GM12874 (cell line): Measurements from ENCODE around the gene SPATA2.

Experiments
- TF ChIP-seq, protein P1 (sequence below): IDR thresholded peaks from 2 replicates; pipeline ENCODE4 v1.5.1; 2011; ENCODE audit warnings: low read depth, mild to moderate bottlenecking, control low read depth, low read length, moderate library complexity; ENCODE audit not compliant: insufficient read depth

Gene SPATA2

DNA sequence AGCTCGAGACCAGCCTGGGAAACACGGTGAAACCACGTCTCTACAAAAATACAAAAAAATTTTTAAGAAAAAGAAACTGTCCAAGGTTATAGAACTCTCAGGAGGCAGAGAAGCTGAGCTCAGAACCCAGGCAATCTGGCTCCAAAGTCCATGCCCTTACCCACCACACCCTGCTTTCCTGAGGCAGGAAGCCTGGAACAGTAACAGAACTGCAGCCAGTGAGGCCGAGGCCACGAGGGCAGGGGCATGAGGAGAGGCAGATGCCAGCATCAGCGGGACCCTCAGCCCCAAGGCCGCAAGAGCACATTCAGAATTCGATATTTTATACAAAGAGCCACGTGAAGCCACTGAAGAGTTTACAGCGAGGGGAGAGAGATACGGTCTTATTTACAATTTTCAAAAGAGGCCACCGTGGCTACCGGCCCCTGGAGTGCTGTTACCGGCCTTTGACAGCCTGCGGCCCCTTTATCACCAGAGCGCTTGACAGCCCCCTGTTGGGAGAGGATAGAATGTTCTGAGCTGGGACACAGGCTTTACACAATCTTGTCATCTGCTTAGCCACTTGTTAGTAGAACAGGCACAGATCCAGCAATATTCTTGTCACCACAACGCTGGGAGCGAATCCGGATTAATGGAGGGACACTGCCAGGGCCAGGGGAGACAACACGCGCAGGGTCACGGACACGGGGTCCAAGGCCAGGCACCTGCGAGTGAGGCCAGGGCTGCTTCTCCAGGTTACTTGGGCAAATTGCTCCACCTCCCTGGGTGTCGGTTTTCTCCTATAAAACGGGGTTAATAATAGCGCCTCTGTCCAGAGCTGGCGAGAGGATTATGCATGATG lies 5.6 kb downstream of the SPATA2 start:
- TF ChIP-seq, protein P1, sequence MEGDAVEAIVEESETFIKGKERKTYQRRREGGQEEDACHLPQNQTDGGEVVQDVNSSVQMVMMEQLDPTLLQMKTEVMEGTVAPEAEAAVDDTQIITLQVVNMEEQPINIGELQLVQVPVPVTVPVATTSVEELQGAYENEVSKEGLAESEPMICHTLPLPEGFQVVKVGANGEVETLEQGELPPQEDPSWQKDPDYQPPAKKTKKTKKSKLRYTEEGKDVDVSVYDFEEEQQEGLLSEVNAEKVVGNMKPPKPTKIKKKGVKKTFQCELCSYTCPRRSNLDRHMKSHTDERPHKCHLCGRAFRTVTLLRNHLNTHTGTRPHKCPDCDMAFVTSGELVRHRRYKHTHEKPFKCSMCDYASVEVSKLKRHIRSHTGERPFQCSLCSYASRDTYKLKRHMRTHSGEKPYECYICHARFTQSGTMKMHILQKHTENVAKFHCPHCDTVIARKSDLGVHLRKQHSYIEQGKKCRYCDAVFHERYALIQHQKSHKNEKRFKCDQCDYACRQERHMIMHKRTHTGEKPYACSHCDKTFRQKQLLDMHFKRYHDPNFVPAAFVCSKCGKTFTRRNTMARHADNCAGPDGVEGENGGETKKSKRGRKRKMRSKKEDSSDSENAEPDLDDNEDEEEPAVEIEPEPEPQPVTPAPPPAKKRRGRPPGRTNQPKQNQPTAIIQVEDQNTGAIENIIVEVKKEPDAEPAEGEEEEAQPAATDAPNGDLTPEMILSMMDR, result 0 out of 2 replicates have a peak, but pooled peaks have one; percentile 12

DNA sequence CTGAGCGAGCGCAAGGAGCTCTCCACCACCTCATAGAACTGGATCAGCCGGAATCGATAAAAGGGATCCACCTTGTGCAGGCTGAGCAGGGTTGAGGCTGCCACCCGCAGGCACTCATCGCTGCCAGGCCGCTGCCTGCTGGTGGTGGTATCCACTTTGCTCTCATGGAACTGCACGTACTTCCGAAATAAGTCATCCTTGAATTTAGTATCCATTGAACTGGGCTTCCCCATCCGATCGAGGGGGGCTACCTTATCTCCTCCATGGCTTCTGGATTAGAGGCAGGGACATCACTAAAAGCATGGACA lies 7.1 kb downstream of the SPATA2 start:
- TF ChIP-seq, protein P1, result no peak

DNA sequence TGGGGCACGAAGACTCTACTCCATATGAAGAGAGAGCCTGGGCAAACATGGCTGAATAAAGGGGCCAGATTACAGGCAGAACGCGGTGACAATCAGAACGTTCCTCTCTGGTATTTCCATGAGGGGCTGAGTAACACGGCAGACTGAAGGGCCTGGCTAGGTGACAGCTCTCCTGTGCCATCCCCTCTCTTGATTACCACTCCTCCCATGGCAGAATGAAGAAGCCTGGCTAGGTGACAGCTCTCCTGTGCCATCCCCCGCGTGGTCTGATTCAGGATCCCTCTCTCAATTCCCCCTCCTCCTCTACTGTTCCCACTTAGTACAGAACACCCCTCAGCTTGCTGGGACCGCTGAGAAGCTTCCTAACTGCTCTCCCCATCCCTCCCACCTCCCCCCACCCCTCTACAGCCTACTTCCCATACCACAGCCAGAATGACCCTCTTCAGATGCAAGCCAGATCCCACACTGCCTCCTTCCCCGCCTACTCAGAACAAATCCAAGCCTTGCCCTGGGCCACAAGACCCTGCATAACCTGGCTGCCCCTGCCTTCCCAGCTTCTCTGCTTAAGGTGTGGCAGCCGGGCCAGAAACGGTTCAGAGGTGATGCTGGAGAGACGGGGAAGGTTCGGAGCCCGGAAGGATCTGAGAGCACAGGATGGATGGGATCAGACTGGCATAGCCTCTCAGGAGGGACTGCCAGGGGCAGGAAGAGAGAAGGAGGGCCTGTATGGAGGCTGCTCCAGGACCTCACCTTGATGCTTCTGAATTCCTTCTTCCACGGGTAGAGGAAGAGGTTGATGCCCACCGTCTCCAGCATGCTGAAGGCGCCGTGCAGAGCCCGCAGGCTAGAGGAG lies 7.7 kb downstream of the SPATA2 start:
- TF ChIP-seq, protein P1, result no peak

DNA sequence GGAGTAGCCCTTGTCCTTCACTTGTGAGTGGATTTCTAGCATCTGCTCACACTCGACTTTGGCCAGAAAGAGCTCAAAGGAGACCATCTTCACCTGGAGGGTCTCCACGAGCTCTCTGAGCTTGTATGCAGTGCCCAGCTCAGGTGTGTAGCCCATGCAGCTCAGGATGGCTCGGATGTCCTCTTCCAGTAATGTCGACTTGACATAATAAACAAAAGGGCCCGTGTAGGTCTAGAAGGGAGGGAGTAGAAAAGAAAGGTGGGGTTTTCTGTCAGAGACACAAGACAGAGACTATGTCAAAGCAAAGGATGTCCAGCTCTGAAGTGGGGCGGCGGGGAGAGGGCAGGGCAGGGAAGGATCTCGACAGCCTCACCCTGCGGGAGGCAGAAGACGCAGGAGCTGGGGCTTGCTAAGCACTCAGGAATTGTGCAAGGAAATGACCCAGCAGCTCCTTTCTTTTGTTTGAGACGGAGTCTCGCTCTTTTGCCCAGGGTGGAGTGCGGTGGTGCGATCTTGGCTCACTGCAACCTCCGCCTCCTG lies 8.6 kb downstream of the SPATA2 start:
- TF ChIP-seq, protein P1, result no peak

DNA sequence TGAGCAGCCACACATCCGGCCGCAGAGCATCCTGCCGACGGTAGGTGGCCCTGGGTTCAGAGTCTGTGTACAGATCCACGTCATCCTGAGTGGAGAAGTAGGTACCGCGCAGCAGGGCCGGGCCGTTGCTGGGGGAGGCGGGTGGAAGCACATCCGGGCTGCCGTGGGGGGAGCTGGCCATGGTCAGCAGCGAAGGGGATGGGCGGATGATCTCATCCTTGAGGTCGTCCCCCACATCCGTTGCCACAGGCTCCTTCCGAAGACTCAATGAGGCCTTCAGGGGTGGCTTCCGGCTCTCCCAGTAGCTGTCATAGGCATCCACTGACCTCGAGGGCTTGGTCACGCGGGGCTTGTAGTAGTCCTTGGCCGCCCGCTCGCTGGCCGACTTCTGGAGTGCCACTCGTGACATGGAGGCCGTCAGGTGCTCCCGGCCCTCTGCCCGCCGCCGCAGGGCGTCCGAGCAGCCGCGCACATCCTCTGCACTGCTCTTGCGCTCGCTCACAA lies 9.2 kb downstream of the SPATA2 start:
- TF ChIP-seq, protein P1, result no peak

DNA sequence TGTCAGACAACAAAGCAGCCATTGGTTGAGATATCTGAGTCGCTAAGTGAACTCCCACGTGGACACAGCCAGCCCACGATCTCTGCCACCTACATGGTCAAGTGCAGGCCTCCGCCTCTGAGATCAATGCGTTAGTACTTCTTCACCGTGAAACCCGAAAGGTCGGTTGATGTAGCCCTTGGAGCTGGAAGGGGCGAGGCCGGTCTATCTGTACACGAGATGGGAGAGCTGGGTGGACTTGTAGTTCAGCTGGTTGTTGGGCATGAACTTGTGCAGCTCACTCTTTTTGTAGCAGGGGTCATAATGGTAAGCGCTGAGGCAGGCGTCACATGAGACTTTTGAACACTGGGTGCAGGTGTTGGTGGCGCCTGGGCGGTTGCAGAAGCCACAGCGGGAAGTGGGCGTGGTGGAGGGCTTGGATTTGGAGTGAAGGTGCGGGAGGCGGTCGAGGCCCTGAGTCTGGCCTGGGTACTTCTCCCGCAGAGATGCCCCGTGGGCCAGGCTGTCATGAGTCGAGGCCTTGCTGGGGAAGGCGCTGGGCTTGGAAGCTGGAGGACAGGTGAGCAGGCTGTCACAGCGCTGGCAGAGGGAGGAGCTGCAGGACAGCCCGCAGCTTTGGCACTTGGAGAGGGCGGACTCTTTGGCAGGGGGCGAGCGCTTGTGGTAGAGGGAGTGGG lies 9.8 kb downstream of the SPATA2 start:
- TF ChIP-seq, protein P1, result no peak
